Fibroblast of the aortic adventitia (primary cell): ENCODE data around the gene NATD1. TPM values are rescaled to one million over a fixed set of nuclear protein-coding genes. Genes with fewer than 3 reads are reported as not detected.

Source experiments
- DNase-seq: peaks from one replicate; pipeline ENCODE4 v3.0.0-alpha.2; 2010; ENCODE audit warnings: low read depth
- H3K4me3 ChIP-seq: 2 replicates; pipeline ENCODE4 v1.5.1; 2011; ENCODE audit warnings: low read depth, mild to moderate bottlenecking, control low read depth, low read length, moderate library complexity
- CTCF ChIP-seq: IDR thresholded peaks from 2 replicates; pipeline ENCODE4 v1.5.1; 2011; ENCODE audit warnings: mild to moderate bottlenecking, low read length, control low read depth, inconsistent platforms; ENCODE audit not compliant: insufficient read depth
- total RNA-seq: library from RNA; depleted of rRNA; stranded (reverse); fragments of >200 nt; gene quantifications from 2 replicates; pipeline ENCODE4 v1.2.3, GENCODE V29; 2012; ENCODE audit warnings: low replicate concordance

Gene NATD1
- total RNA-seq, 1 donor = 3.1 TPM

- no peak for DNase-seq
- no peak overlapping the region for H3K4me3 ChIP-seq
- TF ChIP-seq CTCF = no peak
Measured at GRCh38 chr17:21294321-21295035, 41.3 kb upstream of the NATD1 start.

GRCh38 chr17:21293831-21294210 lies 40.6 kb upstream of the NATD1 start:
- no peak overlapping the region for H3K4me3 ChIP-seq
- no peak for DNase-seq
- TF ChIP-seq CTCF = no peak

- no peak for DNase-seq
- TF ChIP-seq CTCF = no peak
- no peak overlapping the region for H3K4me3 ChIP-seq
Measured at GRCh38 chr17:21292867-21293830, 39.9 kb upstream of the NATD1 start.

GRCh38 chr17:21291862-21292261 lies 38.7 kb upstream of the NATD1 start:
- no peak for DNase-seq
- no peak for TF ChIP-seq CTCF
- H3K4me3 ChIP-seq = no peak overlapping the region

DNA sequence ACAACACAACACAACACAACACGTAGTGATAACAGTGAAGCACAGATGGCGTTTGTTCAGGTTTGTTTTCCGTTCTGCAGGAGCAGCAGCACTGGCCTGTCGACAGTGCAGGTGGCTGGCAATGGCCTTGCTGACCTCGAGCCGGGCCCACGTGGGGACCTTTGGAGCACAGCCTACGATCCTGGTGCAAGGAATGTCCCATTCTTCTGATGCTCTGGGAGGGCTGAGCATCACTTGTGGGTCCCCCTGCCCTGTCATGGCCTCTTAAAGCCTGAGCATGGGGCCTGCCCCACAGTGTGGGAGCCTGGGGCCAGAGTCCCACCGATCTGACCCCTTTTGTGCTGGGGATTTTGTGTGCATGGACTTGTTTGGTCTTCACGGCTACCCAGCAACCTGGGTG lies 38.1 kb upstream of the NATD1 start:
- TF ChIP-seq CTCF = no peak
- no peak for DNase-seq

GRCh38 chr17:21289902-21290571 lies 36.8 kb upstream of the NATD1 start:
- peak; percentile 24 for DNase-seq
- no peak overlapping the region for H3K4me3 ChIP-seq
- no peak for TF ChIP-seq CTCF

More for the DNA sequence above, 38.1 kb upstream of the NATD1 start:
- H3K4me3 ChIP-seq = no peak overlapping the region
